Measurements from ENCODE around the gene TTC8. TPM values are rescaled to one million over a fixed set of nuclear protein-coding genes. Genes with fewer than 3 reads are reported as not detected.
A peak's percentile ranks its signal among the peaks of the same experiment; 100 is the strongest.
"Not testable (repeated sequence)": the region's sequence is repeated elsewhere in the genome, so short reads cannot be mapped to it uniquely, and the experiment has no call there.

TTC8 gene
- total RNA-seq, result 25.9 to 32.6 TPM (median 27.2 TPM) in 3 replicates
- long read RNA-seq, full-length matches to known transcripts, result 24 of 26 reads
- long read RNA-seq, partial matches to known transcripts, result 0 of 26 reads
- long read RNA-seq, other reads (novel, unspliced or antisense), result 2 of 26 reads

- peak; percentile 15 for TF ChIP-seq CTCF (IDR thresholded peaks at IDR 0.05)
- Mint-ChIP-seq H3K27me3 (ENCODE audit: low read depth) (peaks cover 3% of the 10 kb centered on the region), H3K27ac (ENCODE audit: unreplicated experiment) (peak within 1 kb of the TSS; percentile 99), H3K36me3 (ENCODE audit: low read depth) (no peaks in the 10 kb centered on the region), H3K4me1 (ENCODE audit: low read depth) (peaks cover 32% of the 10 kb centered on the region), H3K4me3 (ENCODE audit: unreplicated experiment) (peak within 1 kb of the TSS; percentile 77), H3K9me3 (ENCODE audit: low read depth) (no peaks in the 10 kb centered on the region)
- DNase-seq (ENCODE audit: low spot score), result peak; percentile 95
These were observed at the start of gene TTC8 for GRCh38 chr14:88824314-88825077. TSS of gene TTC8 (plus strand) at chr14:88824651. CDS start at chr14:88824708, 57 bp downstream.

- Mint-ChIP-seq H3K27ac (ENCODE audit: unreplicated experiment) (no peak overlapping the region), H3K4me1 (ENCODE audit: low read depth) (no peaks in the 10 kb centered on the region), H3K9me3 (ENCODE audit: low read depth) (no peaks in the 10 kb centered on the region), H3K27me3 (ENCODE audit: low read depth) (peaks cover 44% of the 10 kb centered on the region), H3K36me3 (ENCODE audit: low read depth) (no peaks in the 10 kb centered on the region), H3K4me3 (ENCODE audit: unreplicated experiment) (no peak overlapping the region)
- TF ChIP-seq CTCF (IDR thresholded peaks at IDR 0.05), result no peak
- DNase-seq (ENCODE audit: low spot score), result no peak
These were observed 48.9 kb upstream of the TTC8 start for GRCh38 chr14:88775532-88775931.

DNA sequence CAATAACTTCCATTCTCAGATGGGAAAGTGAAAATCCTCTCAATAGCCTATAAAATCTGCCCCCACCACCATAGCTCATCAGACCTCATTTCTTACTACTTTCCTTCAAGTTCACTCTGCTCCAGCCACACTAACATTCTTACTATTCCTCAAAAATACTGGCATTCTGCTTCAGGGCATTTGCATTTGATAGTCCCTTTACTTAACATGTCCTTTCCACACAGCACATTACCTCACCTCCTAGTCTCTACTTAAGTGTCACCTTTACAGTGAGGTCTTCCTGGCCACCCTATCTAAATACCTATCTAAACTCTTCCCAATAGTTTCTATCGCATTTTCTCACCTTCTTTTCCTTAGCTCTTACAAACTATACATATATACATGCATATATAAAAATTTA is 38.5 kb upstream of the TTC8 start:
- Mint-ChIP-seq H3K9me3 (ENCODE audit: low read depth) (peaks cover 7% of the 10 kb centered on the region), H3K27ac (ENCODE audit: unreplicated experiment) (no peak overlapping the region), H3K4me3 (ENCODE audit: unreplicated experiment) (no peak overlapping the region), H3K27me3 (ENCODE audit: low read depth) (peaks cover 62% of the 10 kb centered on the region), H3K4me1 (ENCODE audit: low read depth) (no peaks in the 10 kb centered on the region), H3K36me3 (ENCODE audit: low read depth) (peaks cover 2% of the 10 kb centered on the region)
- no peak for TF ChIP-seq CTCF (IDR thresholded peaks at IDR 0.05)
- DNase-seq (ENCODE audit: low spot score), result no peak

DNA sequence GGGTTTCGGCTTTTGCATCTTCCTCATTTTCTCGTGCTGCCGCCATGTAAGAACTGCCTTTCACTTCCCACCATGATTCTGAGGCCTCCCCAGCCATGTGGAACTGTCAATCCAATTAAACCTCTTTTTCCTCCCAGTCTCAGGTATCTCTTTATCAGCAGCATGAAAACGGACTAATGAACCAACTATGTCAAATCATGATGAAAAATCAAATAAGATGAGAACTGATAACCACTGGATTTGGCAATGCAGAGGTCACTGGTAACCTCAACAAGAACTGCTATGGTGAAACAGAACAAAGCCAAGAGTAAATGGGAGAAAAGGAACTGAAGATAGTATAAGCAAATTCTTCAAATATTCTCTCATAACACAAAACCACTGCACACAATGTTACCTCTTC is 37.7 kb upstream of the TTC8 start:
- Mint-ChIP-seq H3K36me3 (ENCODE audit: low read depth) (peaks cover 2% of the 10 kb centered on the region), H3K9me3 (ENCODE audit: low read depth) (peaks cover 7% of the 10 kb centered on the region), H3K4me3 (ENCODE audit: unreplicated experiment) (no peak overlapping the region), H3K4me1 (ENCODE audit: low read depth) (no peaks in the 10 kb centered on the region), H3K27ac (ENCODE audit: unreplicated experiment) (no peak overlapping the region), H3K27me3 (ENCODE audit: low read depth) (peaks cover 62% of the 10 kb centered on the region)
- TF ChIP-seq CTCF (IDR thresholded peaks at IDR 0.05), result no peak
- DNase-seq (ENCODE audit: low spot score), result no peak

DNA sequence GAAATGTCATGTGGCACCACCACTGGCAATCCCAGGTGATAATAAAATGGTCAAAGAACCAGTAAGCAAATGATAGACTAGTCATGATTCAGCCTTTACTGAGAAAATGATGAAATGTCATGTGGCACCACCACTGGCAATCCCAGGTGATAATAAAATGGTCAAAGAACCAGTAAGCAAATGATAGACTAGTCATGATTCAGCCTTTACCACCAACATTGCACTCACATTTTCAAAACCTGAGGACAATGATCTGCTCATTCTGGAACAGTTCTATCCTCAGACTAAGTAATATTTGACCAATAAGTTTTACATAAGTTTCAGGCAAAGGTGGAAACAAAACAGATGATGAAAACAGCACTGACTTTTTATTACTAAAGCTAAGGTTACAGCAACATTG is 34.9 kb upstream of the TTC8 start:
- not testable (repeated sequence) for DNase-seq (ENCODE audit: low spot score); H3K27ac Mint-ChIP-seq (ENCODE audit: unreplicated experiment); H3K4me3 Mint-ChIP-seq (ENCODE audit: unreplicated experiment); H3K9me3 Mint-ChIP-seq (ENCODE audit: low read depth); H3K4me1 Mint-ChIP-seq (ENCODE audit: low read depth); H3K36me3 Mint-ChIP-seq (ENCODE audit: low read depth)
- peaks cover 46% of the 10 kb centered on the region for H3K27me3 Mint-ChIP-seq (ENCODE audit: low read depth)
